Measurements from ENCODE around the gene DNAL4. TPM values are rescaled to one million over a fixed set of nuclear protein-coding genes. Genes with fewer than 3 reads are reported as not detected.

Gene DNAL4
- total and polyA plus RNA-seq, 2 donors (not counting 3 experiments of a cell fraction or from before 2014, with no cell fraction given), result 12.9 to 22.7 TPM

- DNase-seq (ENCODE audit: low read depth, low spot score), result peak; percentile 10
- intact Hi-C loops (cut with micrococcal nuclease) (loop anchor here (2.0 kb wide), 1 partner anchor 52 kb away; the partner anchor contains the start of gene GTPBP1), dilution Hi-C loops (cut with MboI; ENCODE audit: extremely low pct_ligation_motif_present, low sequenced_read_pairs) (no loop called here)
- ChIA-PET POLR2A (no interaction called here), CTCF (interaction anchor here (2.1 to 3.1 kb wide), 2 partner anchors 10 to 12 kb away, joined by 18 to 26 read pairs; no protein-coding TSS in a partner anchor)
- Histone ChIP-seq H3K27me3 (ENCODE audit: control insufficient read depth in 2 of 2, insufficient read depth in 2 of 2, low read length in 2 of 2) (no peaks in the 10 kb centered on the region), H4K20me1 (replicated peaks; ENCODE audit: control insufficient read depth, extremely low read depth, insufficient read depth, low read length) (no peaks in the 10 kb centered on the region), H3K4me1 (ENCODE audit: control insufficient read depth, extremely low read depth, insufficient read depth, low read length) (peaks cover 22% of the 10 kb centered on the region), H3K27ac (ENCODE audit: insufficient read depth, low read depth, low read length) (no peak overlapping the region), H2AFZ (ENCODE audit: low read depth, low read length) (peak overlapping the region; percentile 32), H3K4me3 (replicated peaks in 1 of 3; ENCODE audit: insufficient read depth in 1 of 3, low read depth in 1 of 3, low read length in 3 of 3) (peak overlapping the region; percentile 31 to 74 (median 58)), H3K4me2 (ENCODE audit: insufficient read depth, low read length) (peak overlapping the region; percentile 94), H3K9me3 (replicated peaks; ENCODE audit: control insufficient read depth, insufficient read depth, low read length) (no peaks in the 10 kb centered on the region), H3K9me1 (replicated peaks; ENCODE audit: control insufficient read depth, extremely low read depth, insufficient read depth, low read length) (no peaks in the 10 kb centered on the region), H3K9ac (replicated peaks; ENCODE audit: extremely low read depth, insufficient read depth, low read length) (no peak overlapping the region), H3K79me2 (ENCODE audit: control insufficient read depth, insufficient read depth, low read length) (peaks cover 14% of the 10 kb centered on the region), H3K36me3 (ENCODE audit: control insufficient read depth in 2 of 2, extremely low read depth in 1 of 2, insufficient read depth in 2 of 2, low read length in 2 of 2) (peaks cover 3% of the 10 kb centered on the region in 2 experiments)
- FAIRE-seq, result peak; percentile 85
- TSS peak; percentile 52 for BruUV-seq (replicated peaks)
- no peak for TF ChIP-seq EZH2 (IDR thresholded peaks at IDR 0.05; ENCODE audit: borderline replicate concordance, low read depth, low read length, severe bottlenecking)
- no peak for TF ChIP-seq CTCF (IDR thresholded peaks at IDR 0.05; ENCODE audit: extremely low read depth in 1 of 2, insufficient read depth in 1 of 2, low read depth in 1 of 2, low read length in 2 of 2)
- no peak for TF ChIP-seq FOS (IDR thresholded peaks at IDR 0.05; ENCODE audit: borderline replicate concordance, insufficient read depth, low read length)
- no peak for TF ChIP-seq JUN (IDR thresholded peaks at IDR 0.05; ENCODE audit: borderline replicate concordance, insufficient read depth, insufficient read length, low read depth)
- TF ChIP-seq POLR2AphosphoS5 (IDR thresholded peaks at IDR 0.05; ENCODE audit: insufficient read depth, low read depth, low read length), result no peak
- no peak for TF ChIP-seq MYC (IDR thresholded peaks at IDR 0.05; ENCODE audit: low read depth, low read length)
These were observed 37.1 kb downstream of the DNAL4 start for GRCh38 chr22:38756711-38757463.
